Measurements from ENCODE around the gene RIN3. TPM values are rescaled to one million over a fixed set of nuclear protein-coding genes. Genes with fewer than 3 reads are reported as not detected.

Gene RIN3
- total RNA-seq, 1 experiment from 2014 or later: 1.5 TPM

DNA sequence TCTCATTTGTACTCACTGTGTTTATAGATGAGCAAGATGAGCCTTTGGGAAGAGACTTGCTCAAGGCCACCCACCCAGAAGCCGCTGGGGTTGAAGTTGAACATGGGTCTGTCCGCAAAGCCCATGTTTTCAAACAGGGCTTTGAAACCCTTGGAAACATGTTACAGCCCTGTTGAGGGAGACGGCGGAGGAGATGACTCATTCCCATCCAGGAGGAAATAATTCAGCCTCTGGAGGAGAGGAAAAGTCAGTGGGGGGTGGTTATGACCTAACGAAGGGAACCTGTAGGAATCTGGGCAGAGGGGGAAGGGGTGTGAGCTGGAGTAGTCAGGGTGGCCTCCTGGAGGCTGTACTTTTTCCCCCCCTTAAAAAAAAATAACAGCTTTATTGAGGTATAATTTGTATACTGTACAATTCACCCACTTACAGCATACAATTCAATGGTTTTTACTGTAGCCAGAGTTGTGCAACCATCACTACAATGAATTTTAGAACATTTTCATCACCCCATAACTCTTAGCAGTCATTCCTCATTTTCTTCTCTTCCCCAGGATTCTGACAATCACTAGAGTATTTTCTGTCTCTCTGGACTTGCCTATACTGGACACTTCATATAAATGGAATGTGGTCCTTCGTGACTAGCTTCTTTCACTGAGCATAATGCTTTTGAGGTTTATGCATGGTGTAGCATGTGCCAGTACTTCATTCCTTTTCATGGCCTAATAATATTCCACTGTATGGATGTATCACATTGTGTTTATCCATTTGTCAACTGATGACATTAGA lies 1.9 kb upstream of the RIN3 start:
- H2AK5ac ChIP-seq (ENCODE audit: insufficient read length, low read length): no peak overlapping the region
- H3K36me3 Mint-ChIP-seq (ENCODE audit: insufficient read depth in 1 of 3, low read depth in 3 of 3): no peaks in the 10 kb centered on the region; a peak in 1 of 7 replicates
- no peak overlapping the region for H3T11ph ChIP-seq (ENCODE audit: low read length)
- no peaks in the 10 kb centered on the region for H3K9me3 ChIP-seq (ENCODE audit: control insufficient read depth, low read depth, low read length)
- no peaks in the 10 kb centered on the region for H3K9me3 Mint-ChIP-seq
- peaks cover 3% of the 10 kb centered on the region; the same call in 1 of the 2 replicates for H3K27me3 ChIP-seq (ENCODE audit: insufficient read depth, low read length)
- H3K27me3 Mint-ChIP-seq (ENCODE audit: low read depth): peaks cover 48% of the 10 kb centered on the region
- no peak overlapping the region for H2BK5ac ChIP-seq (ENCODE audit: insufficient read length, low read length)
- H3K56ac ChIP-seq (ENCODE audit: insufficient read length, low read depth, low read length): no peak overlapping the region
- WGBS (ENCODE audit: extremely low coverage, insufficient read length, low lambda C conversion rate): no CpG with 5 or more reads among the region's 6 CpGs
- H3K9ac ChIP-seq (ENCODE audit: extremely low read depth, insufficient read length, low read length): no peak overlapping the region
- H2BK12ac ChIP-seq (ENCODE audit: insufficient read length, low read depth, low read length): no peak overlapping the region
- H2BK20ac ChIP-seq (ENCODE audit: low read depth, low read length, poor library complexity, severe bottlenecking): no peak overlapping the region
- H3K14ac ChIP-seq (ENCODE audit: insufficient read depth, low read length): no peak overlapping the region
- H2BK120ac ChIP-seq (ENCODE audit: low read depth, low read length, poor library complexity, severe bottlenecking): no peak overlapping the region
- H4K91ac ChIP-seq (ENCODE audit: insufficient read length, low read depth, low read length): no peak overlapping the region
- H3K4me1 Mint-ChIP-seq: peaks cover 10 to 12% of the 10 kb centered on the region in 2 experiments
- no peak overlapping the region for H3K4ac ChIP-seq (ENCODE audit: low read depth, low read length)
- no peak overlapping the region for H2AFZ ChIP-seq (ENCODE audit: low read length)
- H3K23me2 ChIP-seq (ENCODE audit: insufficient read length, low read depth, low read length, poor library complexity, severe bottlenecking): peaks cover 12% of the 10 kb centered on the region
- H3K79me1 ChIP-seq (ENCODE audit: insufficient read depth, low read depth, low read length, poor library complexity, severe bottlenecking): no peaks in the 10 kb centered on the region
- DNase-seq: no peak
- no peak overlapping the region for H3K18ac ChIP-seq (ENCODE audit: insufficient read length, low read depth, low read length)
- H3K79me2 ChIP-seq (ENCODE audit: insufficient read depth, low read length): no peaks in the 10 kb centered on the region
- H3K4me1 ChIP-seq (ENCODE audit: insufficient read depth, low read length): no peaks in the 10 kb centered on the region
- no peaks in the 10 kb centered on the region for H4K20me1 ChIP-seq (ENCODE audit: control insufficient read depth, insufficient read depth, insufficient read length)
- H3K4me3 Mint-ChIP-seq: no peak overlapping the region
- no peak overlapping the region for H4K8ac ChIP-seq (replicated peaks; ENCODE audit: insufficient read length, low read depth, low read length)
- H3K23ac ChIP-seq (ENCODE audit: insufficient read length, low read depth, low read length): no peak overlapping the region
- H4K5ac ChIP-seq (ENCODE audit: insufficient read length, low read depth, low read length): no peak overlapping the region
- TF ChIP-seq, protein P1, sequence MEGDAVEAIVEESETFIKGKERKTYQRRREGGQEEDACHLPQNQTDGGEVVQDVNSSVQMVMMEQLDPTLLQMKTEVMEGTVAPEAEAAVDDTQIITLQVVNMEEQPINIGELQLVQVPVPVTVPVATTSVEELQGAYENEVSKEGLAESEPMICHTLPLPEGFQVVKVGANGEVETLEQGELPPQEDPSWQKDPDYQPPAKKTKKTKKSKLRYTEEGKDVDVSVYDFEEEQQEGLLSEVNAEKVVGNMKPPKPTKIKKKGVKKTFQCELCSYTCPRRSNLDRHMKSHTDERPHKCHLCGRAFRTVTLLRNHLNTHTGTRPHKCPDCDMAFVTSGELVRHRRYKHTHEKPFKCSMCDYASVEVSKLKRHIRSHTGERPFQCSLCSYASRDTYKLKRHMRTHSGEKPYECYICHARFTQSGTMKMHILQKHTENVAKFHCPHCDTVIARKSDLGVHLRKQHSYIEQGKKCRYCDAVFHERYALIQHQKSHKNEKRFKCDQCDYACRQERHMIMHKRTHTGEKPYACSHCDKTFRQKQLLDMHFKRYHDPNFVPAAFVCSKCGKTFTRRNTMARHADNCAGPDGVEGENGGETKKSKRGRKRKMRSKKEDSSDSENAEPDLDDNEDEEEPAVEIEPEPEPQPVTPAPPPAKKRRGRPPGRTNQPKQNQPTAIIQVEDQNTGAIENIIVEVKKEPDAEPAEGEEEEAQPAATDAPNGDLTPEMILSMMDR (conservative IDR thresholded peaks at IDR 0.05): no peak
- no peak overlapping the region for H3K27ac ChIP-seq (ENCODE audit: insufficient read length, low read depth, low read length)
- H3K27ac Mint-ChIP-seq: no peak overlapping the region
- H3K4me2 ChIP-seq (ENCODE audit: insufficient read depth, insufficient read length, low read length): no peak overlapping the region
- H2BK15ac ChIP-seq (ENCODE audit: low read depth, low read length): no peak overlapping the region
